AML-193 (cell line): ENCODE results near the gene C2orf76.
A peak's percentile ranks its signal among the peaks of the same experiment; 100 is the strongest.
"Not testable (repeated sequence)": the region's sequence is repeated elsewhere in the genome, so short reads cannot be mapped to it uniquely, and the experiment has no call there.

Experiments
- DNase-seq, 2 experiments: peaks; one replicate each; lab custom pipeline; 2025; lab: John Stamatoyannopoulos, UW

The C2orf76 gene

GRCh38 chr2:119294671-119295070 lies 72.0 kb downstream of the C2orf76 start:
- no peak for DNase-seq

GRCh38 chr2:119293900-119294299 lies 72.7 kb downstream of the C2orf76 start:
- DNase-seq: no peak

GRCh38 chr2:119293254-119293653 lies 73.4 kb downstream of the C2orf76 start:
- no peak for DNase-seq

GRCh38 chr2:119292226-119292625 lies 74.4 kb downstream of the C2orf76 start:
- no peak for DNase-seq

- DNase-seq: no peak
These were observed 75.0 kb downstream of the C2orf76 start for GRCh38 chr2:119291588-119292167.

GRCh38 chr2:119290859-119291587 lies 75.6 kb downstream of the C2orf76 start:
- DNase-seq: peak; percentile 25 to 40

- no peak for DNase-seq
These were observed 77.0 kb downstream of the C2orf76 start for GRCh38 chr2:119289642-119290041.

- no peak for DNase-seq
These were observed 77.5 kb downstream of the C2orf76 start for GRCh38 chr2:119289093-119289492.

- DNase-seq: no peak
These were observed 78.1 kb downstream of the C2orf76 start for GRCh38 chr2:119288576-119288975.

- DNase-seq: no peak
These were observed 80.0 kb downstream of the C2orf76 start for GRCh38 chr2:119286661-119287060.

- DNase-seq: no peak
These were observed 82.7 kb downstream of the C2orf76 start for GRCh38 chr2:119283873-119284331.

GRCh38 chr2:119282996-119283511 lies 83.6 kb downstream of the C2orf76 start:
- no peak for DNase-seq

GRCh38 chr2:119282146-119282995 lies 84.3 kb downstream of the C2orf76 start:
- peak; percentile 50 to 61 for DNase-seq

- no peak for DNase-seq
These were observed 86.0 kb downstream of the C2orf76 start for GRCh38 chr2:119280680-119281079.

GRCh38 chr2:119279666-119280065 lies 87.0 kb downstream of the C2orf76 start:
- DNase-seq: no peak

GRCh38 chr2:119278946-119279345 lies 87.7 kb downstream of the C2orf76 start:
- DNase-seq: no peak

GRCh38 chr2:119278385-119278784 lies 88.2 kb downstream of the C2orf76 start:
- DNase-seq: not testable (repeated sequence)

- no peak for DNase-seq
These were observed 89.8 kb downstream of the C2orf76 start for GRCh38 chr2:119276864-119277263.

- DNase-seq: no peak
These were observed 99.0 kb downstream of the C2orf76 start for GRCh38 chr2:119267604-119268003.

- DNase-seq: no peak
These were observed 100.5 kb downstream of the C2orf76 start for GRCh38 chr2:119266091-119266589.

- no peak for DNase-seq
These were observed 101.0 kb downstream of the C2orf76 start for GRCh38 chr2:119265693-119266066.
